GM19240 (cell line): ENCODE measurements around the gene CLSTN2.

Experiments
- DNase-seq: peaks from one replicate; pipeline ENCODE4 v3.0.0; 2011; ENCODE audit warnings: low spot score; ENCODE audit not compliant: insufficient read length

Gene CLSTN2

DNA sequence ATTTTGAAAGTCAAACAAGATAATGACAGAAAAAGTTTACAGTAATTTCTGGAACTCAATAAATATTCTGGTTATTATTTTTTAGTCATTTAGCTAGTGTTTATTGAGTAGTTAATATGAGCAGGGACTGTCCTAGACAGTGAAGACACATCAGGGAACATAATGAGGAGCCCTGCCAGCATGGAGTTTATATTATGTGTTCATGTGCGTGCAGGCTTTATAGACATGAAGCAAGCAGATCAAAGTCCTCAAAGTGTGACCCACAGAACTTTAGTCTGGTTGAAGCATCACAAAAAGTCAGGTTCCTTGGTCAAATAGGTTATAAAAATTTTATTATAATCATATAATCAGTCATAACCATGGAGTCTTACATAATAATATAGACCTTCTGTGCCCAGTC, 289.3 kb downstream of the CLSTN2 start:
- no peak for DNase-seq

DNA sequence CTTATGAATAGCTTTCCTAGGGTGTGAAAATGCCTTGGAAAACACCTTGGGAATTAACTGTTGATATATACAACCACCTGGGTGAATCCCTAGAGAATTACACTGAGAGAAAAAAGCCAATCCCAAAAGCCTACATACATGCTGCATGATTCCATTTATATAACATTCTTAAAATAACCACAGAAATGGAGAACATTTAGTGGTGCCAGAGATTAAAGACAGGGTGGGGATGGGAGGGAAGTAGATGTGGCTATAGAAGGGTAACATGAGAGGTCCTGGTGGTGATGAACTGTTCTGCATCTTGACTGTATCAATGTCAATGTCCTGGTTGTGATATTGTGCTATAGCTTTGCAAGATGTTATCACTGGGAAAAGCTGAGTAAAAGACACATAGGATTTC, 291.0 kb downstream of the CLSTN2 start:
- no peak for DNase-seq

DNA sequence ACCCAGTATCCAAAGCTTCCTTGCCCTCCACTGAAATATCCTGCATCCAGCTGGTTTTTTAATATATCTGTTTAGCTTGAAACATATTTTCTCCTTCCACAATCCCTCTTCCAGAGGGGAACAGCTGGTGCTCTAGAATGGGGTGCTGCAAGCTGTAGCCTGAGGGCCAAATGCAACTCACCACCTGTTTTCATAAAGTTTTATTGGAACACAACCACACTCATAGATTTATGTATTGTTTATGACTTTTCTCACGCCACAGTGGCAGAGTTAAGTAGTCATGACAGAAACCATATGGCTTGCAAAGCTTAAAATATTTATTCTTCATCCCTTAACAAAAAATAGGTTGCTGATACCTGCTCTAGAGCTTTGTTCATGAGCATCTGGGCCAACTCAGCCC, 298.7 kb downstream of the CLSTN2 start:
- no peak for DNase-seq

DNA sequence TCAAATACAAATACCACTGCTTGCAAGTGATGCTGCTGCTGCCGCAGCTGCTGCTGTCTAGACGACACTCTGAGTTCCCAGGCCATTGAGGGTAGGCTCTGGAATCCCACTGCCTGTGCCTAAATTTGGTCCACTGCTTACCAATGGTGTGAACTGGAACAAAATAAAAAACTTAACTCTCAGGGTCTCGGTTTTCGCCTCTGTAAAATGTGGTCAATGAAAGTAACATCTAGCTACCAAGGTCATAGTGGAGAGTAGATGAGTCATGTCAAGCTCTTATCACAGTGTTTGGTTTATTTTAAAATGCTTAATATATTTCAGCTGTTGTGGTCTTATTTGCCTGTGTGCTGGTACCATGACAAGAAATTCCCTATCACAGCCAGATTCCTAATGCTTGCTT, 299.3 kb downstream of the CLSTN2 start:
- no peak for DNase-seq

GRCh38 chr3:140236836-140237501, 302.0 kb downstream of the CLSTN2 start:
- DNase-seq = no peak

GRCh38 chr3:140238646-140239314, 303.8 kb downstream of the CLSTN2 start:
- no peak for DNase-seq

- DNase-seq = no peak
Measured at GRCh38 chr3:140242818-140243276, 307.9 kb downstream of the CLSTN2 start.

- DNase-seq = no peak
Measured at GRCh38 chr3:140243575-140243974, 308.6 kb downstream of the CLSTN2 start.

DNA sequence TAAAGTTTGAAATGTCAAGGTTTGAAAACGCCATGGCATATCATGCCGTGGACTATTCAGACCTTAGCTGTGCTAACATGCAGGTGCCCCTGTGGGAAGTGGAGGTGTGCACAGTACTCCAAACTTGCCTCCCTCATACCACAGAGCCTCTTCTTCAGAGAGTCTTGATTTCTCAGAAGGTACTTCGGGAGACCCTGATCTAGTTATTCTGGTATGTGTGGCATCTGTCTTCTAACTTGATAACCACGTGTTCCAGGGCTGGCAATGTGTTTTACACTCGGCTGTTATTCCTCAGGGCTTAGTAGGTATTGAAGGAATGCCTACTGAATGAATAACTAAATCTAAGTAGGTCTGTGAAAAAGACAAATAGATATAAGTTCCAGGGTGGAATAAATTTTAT, 309.9 kb downstream of the CLSTN2 start:
- DNase-seq = no peak

GRCh38 chr3:140246578-140246977, 311.6 kb downstream of the CLSTN2 start:
- no peak for DNase-seq

DNA sequence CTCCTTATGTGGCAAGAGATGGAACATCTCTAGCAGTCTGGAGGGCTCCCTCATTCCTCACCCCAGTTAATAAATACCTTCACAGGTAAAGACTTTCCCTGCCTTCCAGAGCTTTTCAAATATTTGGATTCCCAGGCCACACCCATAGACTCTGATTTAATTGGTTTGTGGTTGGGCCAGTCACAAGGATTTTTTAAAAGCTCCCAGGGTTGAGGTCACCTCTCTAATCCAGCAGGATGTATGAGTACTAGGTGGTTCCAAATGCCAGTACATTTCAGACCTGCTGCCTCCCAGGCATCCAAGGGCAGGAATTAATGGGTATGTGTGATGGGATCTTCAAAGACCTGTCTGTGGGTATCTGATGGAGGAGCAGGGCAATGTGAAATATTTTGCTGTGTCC, 312.8 kb downstream of the CLSTN2 start:
- no peak for DNase-seq

GRCh38 chr3:140249188-140249587, 314.2 kb downstream of the CLSTN2 start:
- no peak for DNase-seq

DNA sequence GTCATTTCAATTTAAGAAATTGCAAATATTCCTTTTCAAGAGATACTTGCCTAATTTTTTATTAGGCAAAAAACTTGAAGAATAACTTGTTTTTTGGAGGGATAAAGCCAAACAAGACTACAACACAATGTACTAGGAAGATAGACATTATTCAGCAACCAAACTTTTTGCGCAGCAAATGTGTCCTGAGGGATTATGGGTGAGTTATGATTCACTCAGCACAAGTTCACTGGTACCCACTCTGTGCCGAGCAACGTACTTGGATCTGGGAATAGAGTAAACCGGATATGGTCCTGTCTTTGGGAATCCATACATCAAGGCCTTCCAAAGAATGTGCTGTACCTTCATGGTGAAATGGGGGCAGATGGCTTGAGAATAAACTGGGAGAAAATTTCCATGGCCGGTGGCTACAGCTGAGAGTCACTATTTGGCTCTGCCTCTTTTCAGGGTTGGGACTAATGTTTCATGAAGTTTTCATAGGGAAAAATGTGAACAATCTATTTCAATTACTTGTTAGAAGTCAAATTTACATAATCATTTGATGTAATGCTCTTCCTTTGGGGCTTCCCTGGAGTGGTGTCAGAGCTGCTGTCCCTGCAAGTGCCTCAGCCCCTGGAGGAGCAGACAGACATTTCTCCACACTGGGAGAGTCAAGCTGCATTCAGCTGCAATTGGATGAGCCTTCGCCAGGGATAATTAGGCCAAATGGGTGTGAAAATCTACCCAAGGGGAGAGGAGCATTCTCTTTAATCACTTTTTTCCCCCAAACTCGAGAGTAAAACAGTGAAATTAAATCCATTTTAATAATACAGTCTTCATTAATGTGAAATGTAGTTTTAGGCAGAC, 315.2 kb downstream of the CLSTN2 start:
- no peak for DNase-seq

GRCh38 chr3:140250945-140251344, 316.0 kb downstream of the CLSTN2 start:
- no peak for DNase-seq

GRCh38 chr3:140251678-140252077, 316.7 kb downstream of the CLSTN2 start:
- DNase-seq = no peak

DNA sequence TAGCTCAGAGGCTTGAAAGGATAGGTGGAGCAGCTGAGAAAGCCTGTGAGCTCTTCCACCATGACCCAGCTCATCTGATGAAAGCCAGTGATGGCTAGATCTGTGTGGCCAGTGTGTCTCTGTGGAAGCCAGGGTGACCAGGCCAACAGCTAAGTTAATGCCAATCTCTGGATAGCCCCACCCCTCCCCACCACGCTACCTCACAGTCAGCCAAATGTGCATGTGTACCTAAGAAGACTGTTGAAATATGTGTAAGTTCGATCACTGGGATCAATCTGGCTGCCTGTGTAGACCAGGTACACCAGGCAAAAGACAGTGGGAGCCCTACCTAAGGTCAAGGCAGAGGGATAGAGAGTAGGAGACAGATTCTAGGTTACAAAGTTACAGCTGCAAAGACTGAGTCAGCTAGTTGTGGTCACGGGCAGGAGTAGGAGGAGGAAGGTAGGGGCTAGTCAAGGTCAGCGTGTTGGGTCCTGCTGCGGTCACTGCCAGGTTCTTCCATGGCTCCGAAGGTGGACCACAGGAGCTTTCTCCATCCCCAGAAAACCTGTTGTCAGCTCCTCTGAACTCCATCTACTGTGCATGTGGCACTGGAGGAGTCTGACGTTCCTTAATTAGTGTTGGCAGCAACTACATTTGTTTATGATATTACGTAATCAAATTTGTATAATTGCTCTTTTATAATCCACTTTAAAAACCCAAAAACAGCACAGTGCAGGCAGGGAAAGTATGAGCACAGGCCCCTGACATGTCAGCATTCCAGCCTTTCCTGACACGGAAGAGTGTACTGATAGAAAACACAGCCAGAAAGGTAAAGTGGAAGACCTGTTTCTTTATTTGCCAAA, 318.0 kb downstream of the CLSTN2 start:
- DNase-seq = no peak

DNA sequence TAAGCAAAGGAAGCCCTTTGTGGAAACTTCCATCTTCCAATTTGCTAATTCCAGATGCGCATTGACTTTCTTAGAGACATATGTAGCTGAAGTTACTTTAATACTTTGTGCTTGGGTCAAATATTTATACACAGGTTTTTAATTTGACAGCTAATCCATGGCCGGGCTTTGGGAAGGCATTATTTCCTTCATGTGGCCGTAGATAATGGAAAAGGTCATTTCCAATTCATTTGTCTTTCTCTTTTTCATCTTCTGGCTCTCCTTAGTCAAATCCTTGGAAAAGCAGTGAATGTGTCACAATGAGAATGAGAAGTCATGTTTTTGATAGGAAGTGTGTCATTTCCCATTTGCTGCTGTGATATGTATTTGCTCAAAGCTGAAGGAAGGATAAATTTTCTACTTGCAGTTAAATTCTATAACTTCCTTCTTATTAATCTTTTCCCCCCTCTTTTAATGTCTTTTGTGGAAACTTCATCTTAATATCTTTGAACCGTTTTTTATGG, 323.3 kb downstream of the CLSTN2 start:
- DNase-seq = no peak

GRCh38 chr3:140265302-140265701, 330.3 kb downstream of the CLSTN2 start:
- DNase-seq = no peak

GRCh38 chr3:140268103-140268502, 333.1 kb downstream of the CLSTN2 start:
- no peak for DNase-seq

DNA sequence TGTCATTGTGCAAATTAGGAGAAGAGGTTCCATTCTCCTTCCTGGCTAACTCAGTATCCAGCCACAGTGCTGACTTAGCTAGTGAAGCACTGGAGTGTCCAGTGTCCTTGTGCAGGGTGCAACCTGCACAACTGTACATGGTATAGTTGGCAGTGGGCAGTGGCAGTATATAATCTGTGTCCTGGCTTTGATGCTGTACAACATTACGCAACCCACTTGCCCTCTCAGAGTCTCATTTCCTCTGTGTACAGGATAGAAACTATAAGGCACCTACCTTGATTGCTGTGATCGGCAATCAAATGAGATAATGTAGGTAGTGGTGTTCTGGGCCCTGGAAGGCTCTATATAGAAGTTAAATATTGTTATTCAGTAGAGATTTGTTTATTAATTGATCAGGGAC, 333.6 kb downstream of the CLSTN2 start:
- no peak for DNase-seq

- DNase-seq = no peak
Measured at GRCh38 chr3:140270329-140270728, 335.3 kb downstream of the CLSTN2 start.
